Stimulated activated CD8-positive, alpha-beta memory T cell treated with anti-CD3 and anti-CD28 coated beads, Interleukin-4, amount 100 ng/mL, for 1 hour (primary cell): ENCODE data around the gene CCNC.
"Not testable (repeated sequence)": the region's sequence is repeated elsewhere in the genome, so short reads cannot be mapped to it uniquely, and the experiment has no call there.

Experiments
- DNase-seq, 2 donors: peaks; one replicate each; pipeline ENCODE4 v3.0.0-alpha.2; 2020; ENCODE audit warnings: low read depth in 2 of 2, low spot score in 1 of 2

The CCNC gene

DNA sequence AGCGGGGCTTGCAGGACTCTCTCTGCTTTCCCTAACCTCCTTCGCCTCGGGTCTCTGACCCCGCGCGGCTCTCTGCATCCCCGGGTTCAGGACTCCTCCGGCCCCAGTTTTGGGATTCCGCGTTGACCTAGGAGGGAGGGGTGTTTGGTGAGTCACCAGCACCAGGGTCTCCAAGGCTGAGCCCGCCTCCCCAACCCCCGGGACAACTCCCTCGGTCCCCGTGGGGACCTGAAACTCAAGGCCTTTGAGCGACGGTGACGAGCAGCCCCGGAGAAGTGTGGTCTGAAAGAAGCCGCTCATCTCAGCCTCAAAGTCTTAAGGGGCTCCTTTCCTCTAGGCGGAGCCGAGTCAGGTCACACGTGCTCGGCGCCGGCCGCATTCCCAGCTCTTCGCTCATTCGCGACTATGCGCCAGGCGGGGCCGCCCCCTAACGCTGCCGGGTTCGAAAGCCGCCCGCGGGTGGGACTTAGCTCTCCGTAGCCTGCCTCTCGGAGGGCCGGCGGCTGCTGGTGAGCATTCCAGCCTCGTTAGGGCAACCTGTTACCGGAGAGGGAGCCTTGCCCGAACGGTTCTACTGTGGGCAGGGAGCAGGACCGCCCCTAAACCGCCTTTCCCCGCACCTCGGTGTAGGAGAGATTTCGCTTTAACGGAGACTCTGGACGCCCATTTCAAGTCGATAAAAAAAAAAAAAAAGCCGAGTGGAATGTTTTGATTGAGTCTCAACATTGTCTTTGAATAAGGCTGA lies 35.1 kb upstream of the CCNC start:
- DNase-seq = no peak

DNA sequence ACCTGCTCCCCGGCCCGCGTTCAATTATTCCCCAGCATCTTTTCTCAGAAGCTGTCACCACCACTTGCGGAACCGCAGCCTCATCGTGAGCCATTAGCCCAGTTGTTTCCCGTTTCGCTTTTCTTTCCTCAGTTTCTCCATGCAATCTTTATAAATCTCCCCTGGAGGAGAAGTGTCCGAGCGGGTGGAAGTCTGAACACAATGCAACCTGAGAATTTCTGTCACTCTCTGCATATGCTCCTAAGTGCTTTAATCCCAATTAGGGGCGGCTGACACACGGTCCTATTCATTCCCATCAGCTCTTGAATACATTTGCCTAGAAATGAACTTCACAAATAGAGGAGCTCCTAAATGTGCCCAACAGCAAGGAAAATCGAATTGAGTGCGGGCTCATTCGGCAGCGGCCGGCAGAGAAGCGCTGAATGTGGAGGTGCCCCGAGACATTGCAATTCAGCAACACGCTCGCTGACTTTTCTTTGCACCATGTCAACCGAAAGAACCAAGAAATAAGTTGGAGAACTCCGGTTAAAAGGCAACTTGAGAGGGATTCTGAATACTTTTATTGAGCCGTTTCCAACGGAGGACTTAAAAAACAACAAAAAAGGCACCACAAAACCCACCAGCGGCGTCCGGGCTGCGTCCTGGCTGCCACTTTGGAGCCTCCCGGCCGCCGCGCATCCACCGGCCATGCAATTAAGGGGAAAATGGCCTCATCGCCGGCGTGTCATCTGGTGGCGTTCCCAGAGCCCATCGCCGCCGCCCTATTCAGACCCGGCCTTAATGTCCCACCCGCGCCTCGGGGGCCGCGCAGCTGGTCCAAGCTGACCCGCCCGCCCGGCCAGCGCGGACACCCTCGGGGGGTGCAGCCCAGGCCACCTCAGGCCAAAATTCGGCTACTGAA lies 34.3 kb upstream of the CCNC start:
- no peak for DNase-seq

GRCh38 chr6:99594696-99595095 lies 26.2 kb upstream of the CCNC start:
- not testable (repeated sequence) for DNase-seq

GRCh38 chr6:99592900-99593299 lies 24.4 kb upstream of the CCNC start:
- no peak for DNase-seq

- no peak for DNase-seq
These were observed 23.4 kb upstream of the CCNC start for GRCh38 chr6:99591673-99592364.

- no peak for DNase-seq
These were observed 22.5 kb upstream of the CCNC start for GRCh38 chr6:99590728-99591672.

- DNase-seq = no peak
These were observed 21.5 kb upstream of the CCNC start for GRCh38 chr6:99589907-99590493.

DNA sequence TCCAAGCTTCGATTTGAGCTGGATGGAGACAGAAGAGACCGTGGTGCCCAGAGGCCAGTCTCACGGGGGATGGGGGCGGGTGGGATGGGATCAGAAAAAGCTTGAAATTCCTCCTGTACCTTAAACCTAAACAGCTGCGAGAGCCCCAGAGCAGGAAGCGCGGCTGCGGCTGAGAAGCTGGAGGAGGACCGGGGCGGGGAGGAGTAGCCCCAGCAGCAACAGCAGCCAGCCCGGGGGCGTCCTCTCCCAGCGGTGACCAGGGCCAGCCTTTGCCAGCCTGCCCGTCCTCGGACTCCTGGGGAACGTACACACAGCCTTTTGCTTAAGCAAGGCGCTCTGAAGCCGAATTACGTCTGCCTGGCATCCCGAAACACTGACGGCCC lies 20.8 kb upstream of the CCNC start:
- no peak for DNase-seq

DNA sequence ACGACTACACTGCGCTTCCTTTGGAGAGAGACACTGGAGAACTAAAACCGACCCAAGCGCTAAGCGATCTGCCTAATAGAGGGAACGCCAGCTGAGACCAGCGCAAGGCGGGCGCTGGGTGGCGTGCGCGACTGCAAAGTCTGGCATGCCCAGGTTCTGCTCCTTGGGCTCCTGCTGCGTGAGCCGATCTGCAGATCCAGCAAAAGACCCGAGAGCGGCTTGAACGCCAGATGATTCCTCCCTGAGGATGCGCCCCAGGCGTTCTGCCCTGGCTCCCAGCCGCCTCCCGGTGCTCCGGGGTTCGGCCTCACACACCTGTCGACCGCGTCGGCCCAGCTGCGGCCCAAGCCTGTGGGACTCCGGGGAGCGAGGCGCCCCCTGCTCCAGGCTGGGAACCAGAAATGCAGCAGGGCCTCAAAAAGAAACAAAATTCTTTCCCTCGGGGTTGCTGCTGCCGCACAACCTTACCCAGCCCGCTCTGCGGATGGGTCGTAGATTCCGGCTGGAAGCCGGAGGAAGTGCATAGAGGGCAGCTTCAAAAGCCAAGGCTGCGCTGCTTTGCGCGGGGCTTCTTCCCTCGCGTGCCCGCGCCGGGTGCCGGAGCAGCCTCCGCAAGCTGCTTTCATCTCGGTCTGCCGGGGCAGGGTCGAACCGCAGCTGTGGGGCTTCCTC lies 20.3 kb upstream of the CCNC start:
- DNase-seq = no peak

DNA sequence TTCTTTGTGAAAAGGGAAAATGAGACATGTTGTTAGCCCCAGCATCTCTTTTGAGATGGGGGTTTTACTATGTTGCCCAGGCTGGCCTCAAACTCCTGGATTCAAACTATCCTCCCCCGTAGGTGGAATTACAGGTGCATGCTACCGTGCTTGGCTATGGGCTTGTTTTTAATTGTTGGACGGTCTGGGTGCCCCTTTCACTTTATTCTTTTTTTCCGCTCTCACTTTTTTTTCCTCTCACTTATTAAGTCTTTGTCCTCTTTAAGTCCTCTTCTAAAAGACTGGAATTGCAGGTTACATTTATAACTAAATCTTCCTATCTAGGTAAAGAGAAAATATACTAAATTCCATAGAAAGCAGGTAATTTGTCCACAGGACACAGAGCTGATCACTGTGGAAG lies 19.3 kb upstream of the CCNC start:
- DNase-seq = no peak

DNA sequence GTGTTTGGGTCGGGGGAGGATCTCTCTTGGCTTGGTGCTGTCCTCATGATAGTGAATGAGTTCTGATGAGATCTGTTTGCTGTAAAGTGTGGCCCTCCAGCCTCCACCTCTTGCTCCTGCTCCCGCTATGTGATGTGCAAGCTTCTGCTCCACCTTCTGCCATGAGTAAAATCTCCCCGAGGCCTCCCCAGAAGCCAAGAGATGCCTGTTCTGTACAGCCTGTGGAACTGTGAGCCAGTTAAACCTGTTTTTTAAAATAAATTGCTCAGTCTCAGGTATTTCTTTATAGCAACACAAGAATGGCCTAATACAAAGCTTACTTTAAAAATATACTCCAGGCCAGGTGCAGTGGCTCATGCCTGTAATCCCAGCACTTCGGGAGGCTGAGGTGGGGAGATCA lies 11.3 kb upstream of the CCNC start:
- no peak for DNase-seq

DNA sequence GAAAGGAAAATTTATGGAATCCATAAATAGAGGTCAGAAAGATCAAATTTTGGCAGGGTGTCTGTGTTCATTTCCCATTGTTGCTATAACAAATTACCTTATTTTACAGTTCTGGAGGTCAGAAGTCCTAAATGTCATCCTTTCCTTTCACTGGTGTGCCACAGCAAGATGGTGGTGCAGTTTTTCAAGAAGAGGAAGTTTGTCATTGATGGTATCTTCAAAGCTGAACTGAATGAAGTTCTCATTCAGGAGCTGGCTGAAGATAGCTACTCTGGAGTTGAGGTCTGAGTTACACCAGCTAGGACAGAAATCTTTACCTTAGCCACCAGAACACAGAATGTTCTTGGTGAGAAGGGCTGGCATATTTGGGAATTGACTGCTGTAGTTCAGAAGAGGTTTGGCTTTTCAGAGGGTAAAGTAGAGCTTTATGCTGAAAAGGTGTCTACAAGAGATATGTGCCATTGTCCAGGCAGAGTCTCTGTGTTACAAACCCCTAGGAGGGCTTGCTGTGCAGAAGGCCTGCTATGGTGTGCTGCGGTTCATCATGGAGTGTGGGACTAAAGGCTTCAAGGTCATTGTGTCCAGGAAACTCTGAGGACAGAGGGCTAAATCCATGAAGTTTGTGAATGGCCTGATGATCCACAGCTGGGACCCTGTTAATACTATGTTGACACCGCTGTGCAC lies 7.2 kb upstream of the CCNC start:
- DNase-seq = no peak

DNA sequence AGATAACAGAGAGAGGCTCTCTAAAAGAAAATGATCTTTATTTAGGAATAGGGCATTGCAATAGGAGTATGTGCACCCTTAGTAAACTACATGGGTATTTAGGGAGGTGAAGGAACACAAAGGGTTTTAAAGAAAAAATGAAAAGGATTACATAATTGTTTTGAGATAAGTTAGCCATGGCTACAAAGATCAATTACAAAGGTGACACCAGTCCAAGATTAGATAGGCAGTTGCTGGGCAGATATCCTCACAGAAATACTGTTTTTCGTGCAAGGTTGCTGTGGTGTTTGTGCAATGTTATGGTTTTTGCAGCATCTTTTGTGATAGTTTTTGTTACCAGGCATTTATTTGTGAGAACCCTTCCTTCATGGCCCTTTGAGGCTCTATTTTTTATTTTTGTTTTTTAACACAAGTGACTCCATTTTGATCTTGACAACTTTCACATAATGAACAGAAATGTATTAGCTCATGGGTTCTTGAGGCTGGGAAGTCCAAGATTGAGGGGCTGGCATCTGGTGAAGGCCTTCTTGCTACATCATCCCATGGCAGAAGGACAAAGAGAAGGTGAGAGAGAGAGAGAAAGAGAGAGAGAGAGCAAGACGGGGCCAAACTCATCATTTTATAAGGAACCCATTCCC lies 5.6 kb upstream of the CCNC start:
- DNase-seq = no peak

- DNase-seq = no peak
These were observed 5.3 kb downstream of the CCNC start for GRCh38 chr6:99563056-99563723.

DNA sequence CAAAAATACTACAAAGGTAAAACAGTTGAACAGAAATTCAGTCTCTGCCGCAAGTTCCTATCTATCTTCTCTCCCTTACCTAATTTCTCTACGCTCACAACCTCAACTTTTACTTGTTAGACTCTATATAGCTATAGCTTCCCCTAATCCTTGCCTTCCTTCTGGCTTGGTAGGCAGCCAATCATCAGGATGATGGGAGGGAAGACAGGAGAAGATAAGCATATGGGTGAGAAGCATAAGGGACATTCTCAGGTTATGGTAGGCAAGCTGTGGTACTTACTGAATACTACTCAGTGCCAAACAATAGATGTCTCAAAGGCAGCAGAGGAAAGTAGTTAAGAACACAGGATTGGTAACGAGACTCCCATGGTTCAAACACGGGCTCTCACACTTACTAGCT lies 7.8 kb downstream of the CCNC start:
- no peak for DNase-seq

DNA sequence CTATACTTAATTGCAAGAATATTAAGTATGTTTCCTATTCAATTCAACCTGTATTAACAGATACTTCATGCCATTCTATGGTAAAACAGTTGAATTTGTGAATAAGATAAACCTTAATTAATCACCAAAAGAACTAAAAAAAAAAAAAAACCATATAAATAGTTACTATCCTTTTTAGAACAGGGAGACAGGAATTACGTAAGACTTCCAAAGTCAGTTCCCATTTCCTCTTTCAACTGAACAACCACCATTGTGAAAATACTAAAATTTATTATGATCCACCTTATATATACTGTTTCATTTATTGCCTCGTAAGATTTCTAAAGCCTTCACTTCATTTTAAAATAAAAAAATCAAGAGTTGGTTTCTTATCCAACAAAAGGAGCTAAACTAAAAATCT lies 9.4 kb downstream of the CCNC start:
- DNase-seq = no peak

DNA sequence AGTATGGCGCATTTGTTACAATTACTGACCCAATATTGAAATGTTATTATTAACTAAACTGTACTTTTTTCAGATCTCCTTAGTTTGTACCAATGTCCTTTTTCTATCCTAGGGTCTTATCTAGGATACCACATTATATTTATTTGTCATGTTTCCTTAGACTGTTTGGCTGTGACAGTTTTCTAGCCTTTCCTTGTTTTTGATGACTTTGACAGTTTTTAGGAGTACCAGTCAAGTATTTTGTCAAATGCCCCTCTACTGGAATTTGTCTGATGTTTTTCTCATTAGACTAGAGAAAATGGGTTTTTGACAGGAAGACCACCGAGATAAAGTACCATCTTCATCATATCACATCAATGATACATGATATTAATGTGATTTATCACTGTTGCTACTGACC lies 14.6 kb downstream of the CCNC start:
- DNase-seq = no peak

DNA sequence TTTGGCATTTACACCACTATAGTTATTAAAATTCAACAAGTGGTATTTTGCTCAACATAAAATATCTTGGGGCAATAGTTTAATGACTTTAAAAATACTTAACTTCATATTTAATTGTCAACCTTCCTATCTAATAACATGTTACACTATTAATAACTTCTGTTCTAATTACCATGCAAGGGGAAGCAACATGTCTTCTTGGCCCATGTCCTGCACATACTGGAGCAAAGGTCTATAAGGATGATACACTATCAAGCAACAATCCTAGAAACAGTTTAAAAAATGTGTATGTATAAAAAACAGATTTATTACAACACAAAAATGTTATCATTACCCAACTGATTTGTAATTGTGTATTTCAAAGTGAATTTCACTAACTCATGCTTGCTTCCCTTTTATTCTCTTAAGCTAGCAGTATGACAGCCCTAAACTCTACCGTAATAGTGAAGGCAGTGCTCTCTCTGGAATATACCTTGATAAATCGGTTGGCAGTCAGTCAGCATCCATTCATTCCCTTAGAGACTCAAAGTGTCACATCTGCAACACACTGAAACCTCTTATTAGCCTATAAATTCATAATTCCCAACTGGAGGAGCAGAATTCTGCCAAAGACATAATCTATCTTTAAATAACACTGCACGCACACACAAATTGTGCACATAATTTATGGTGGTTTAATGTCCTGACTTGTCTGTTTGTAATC lies 18.3 kb downstream of the CCNC start:
- DNase-seq = no peak
